Right cardiac atrium (tissue), 5 donors: ENCODE measurements around the gene WWC2. TPM values are rescaled to one million over a fixed set of nuclear protein-coding genes. Genes with fewer than 3 reads are reported as not detected.

ENCODE experiments used
- polyA plus RNA-seq: library from polyadenylated mRNA; stranded (reverse); fragments of 200-250 nt; gene quantifications from one replicate; pipeline ENCODE4 v1.2.3, GENCODE V29; 2013
- total RNA-seq, 4 donors: library from RNA; stranded (reverse); fragmentation: NEBNext Ultra II Directional; extraction: Animal tissue kit (Norgen Biotek cat#: 25700); gene quantifications; one replicate each; pipeline ENCODE4 v1.2.1, GENCODE V29; 2021
- donor health status: healthy with polysubstance abuse.
- donor health status: DM: no; HTN: yes; CAD: no.
- donor health status: DM: no; HTN: no; CAD: no.
- donor health status: DM: no; HTN: yes; CAD: no; lungs with severe emphysema.
- donor health status: DM: yes; HTN: yes; CAD: no.

The WWC2 gene
- total and polyA plus RNA-seq, 5 donors: 7.3 to 39.2 (median 33.7) TPM

Other genes starting within 250 kb of the WWC2 start
- gene DCTD, start 181.9 kb upstream of the WWC2 start, total RNA-seq: 10 to 100 TPM; 41.8 to 56.0 (median 47.1) TPM
- 26.7 TPM for gene DCTD, start 181.9 kb upstream of the WWC2 start, polyA plus RNA-seq
- not detected for gene CLDN22, start 221.0 kb downstream of the WWC2 start, total RNA-seq
- gene CLDN22, start 221.0 kb downstream of the WWC2 start, polyA plus RNA-seq: 0.02 TPM
- not detected for gene CLDN24, start 223.2 kb downstream of the WWC2 start, total RNA-seq
- not detected for gene CLDN24, start 223.2 kb downstream of the WWC2 start, polyA plus RNA-seq